ENCODE data around the gene HIVEP1. TPM values are rescaled to one million over a fixed set of nuclear protein-coding genes. Genes with fewer than 3 reads are reported as not detected.

Gene HIVEP1
- total RNA-seq = 23.7 TPM

DNA sequence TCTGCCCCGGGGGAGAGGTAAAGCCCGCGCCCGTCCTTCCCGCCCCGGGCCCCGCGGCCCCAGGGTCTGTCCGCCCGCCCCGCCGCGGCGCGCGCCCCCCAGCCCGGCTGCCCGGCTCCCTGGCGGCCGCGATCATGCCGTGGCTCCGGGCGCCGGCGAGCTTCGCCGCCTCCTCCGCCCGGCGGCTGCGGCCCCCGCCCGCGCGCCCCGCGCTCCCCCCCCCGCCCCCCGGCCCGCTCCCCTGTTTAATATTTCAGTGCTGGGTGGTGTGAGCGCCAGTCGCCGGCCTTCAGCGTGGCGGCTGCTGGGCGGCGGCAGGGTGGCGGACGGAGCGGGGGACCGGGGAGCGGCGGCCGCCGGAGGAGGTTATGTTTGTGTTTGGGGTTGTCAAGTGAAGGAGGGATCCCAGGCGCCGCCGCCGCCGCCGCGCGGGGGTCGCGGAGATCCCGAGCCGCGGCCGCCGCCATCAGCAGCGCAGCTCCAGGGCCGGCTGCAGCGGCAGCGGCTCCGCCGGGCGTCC, at the start of gene HIVEP1:
Gene HIVEP1 (plus strand): TSS at position 275 of the 520 bp plus-strand sequence. CDS start 3,317 bp downstream, outside the sequence.
- no peak for ATAC-seq

DNA sequence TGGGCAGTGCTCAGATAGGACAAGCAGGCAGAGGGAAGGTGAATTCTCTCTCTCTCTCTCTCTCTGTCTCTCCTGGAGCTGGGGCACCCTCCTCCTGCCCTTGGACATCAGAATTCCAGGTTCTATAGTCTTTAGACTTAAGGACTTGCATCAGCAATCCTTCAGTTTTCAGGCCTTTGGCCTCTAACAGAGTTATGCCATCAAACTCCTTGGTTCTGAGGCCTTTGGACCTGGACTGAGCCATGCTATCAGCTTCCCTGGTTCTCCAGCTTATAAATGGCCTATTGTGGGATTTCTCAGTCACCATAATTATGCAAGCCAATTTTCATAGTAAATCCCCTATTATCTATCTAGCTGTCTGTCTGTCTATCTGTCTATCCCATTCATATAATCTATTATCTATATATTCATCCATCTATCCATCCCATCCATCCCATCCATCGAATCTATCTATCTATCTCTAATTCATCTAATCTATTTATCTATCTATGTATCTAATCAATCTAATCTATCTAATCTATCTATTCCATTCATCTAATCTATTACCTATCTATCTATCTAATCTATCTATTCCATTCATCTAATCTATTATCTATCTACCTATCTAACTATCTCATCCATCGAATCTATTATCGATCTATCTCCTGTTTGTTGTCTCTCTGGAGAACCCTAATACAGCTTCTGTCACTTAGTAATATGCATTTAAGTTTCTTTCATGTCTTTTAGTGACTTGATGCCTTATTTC, 48.2 kb upstream of the HIVEP1 start:
- no peak for ATAC-seq

DNA sequence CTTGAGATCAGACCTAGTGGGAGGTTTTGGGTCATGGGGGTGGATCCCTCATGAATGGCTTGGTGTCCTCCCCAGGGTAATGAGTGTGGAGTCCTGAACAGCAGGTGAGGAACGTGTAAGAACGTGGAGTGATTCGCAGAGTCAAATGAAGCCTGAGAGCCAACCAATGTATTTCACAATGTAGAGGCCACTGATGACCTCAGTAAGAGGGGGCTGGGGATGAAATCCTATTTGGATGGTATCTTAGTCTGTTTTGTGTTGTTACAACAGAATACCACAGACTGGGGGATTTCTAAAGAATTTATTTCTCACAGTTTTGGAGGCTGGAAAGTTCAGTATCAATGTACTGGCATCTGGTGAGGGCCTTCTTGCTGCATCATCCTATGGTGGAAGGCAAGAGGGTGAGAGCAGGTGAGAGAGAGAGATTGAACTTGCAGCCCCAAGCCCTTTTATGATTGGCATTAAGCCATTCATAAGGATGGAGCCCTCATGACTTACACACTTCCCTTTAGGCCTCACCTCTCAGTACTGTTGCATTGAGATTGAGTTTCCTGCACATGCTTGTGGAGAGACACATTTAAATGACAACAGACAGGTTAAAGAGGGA, 47.3 kb upstream of the HIVEP1 start:
- no peak for ATAC-seq

DNA sequence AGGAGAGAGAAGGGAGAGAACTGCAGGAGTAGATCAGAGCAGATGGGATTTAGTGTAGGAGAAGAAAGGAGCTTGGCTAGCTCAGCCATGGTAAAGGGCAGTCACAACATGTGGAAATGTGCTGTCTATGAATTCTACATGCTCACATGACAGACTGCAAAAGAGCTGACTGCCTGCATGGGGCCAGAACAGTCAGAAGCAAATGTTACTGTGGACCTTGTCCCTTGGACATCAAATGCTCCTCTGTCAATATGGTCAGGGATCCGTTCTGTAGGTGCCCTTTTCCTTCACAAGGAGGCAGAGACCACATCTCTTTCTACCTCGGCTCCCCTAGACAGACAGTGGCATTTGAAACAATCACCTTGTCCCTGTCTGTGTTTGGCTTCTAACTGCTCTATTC, 46.6 kb upstream of the HIVEP1 start:
- ATAC-seq = no peak

DNA sequence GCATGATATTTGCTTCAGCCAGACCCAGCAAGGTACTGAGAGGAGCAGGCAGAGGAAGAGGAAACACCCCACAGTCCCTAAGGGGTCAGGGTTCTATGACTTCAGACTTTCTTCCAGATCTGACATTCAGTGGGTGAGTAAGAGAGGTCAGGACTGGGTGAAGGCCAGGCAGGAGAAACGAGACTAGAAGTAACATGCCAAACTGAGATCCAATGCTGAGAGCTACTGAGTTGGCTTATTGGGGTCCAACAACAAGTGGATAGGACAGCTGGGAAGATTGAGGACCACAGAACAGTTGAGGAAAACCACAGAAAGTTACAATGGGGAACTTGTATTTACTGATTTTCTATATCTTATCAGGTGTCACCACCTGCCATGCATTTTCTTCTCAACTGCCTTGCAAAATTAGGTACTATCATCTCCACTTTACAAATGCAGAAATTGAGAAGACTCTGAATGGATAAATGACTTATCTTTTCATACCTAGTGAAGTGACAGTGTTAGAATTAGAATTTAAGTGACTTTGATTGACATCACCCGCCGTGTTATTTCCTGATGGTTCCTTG, 43.8 kb upstream of the HIVEP1 start:
- no peak for ATAC-seq

DNA sequence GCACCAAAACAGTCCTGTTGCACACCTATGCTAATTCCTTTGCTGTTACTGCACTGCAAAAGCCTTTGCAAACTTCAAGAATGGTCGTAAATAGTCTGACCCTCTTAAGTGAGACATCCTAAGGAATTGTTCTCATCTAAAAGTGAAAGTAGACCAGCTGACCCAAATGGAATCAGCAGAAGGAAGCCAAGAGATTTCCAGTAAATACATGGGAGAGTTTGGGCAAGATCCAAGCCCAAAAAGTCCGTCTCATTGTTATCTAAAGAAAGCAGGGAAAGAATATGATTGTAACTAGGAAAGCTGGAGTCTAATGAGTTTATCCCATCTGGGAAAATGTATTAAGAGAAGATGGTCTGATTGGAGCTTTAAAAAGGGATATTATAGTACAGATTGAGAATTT, 43.0 kb upstream of the HIVEP1 start:
- no peak for ATAC-seq

DNA sequence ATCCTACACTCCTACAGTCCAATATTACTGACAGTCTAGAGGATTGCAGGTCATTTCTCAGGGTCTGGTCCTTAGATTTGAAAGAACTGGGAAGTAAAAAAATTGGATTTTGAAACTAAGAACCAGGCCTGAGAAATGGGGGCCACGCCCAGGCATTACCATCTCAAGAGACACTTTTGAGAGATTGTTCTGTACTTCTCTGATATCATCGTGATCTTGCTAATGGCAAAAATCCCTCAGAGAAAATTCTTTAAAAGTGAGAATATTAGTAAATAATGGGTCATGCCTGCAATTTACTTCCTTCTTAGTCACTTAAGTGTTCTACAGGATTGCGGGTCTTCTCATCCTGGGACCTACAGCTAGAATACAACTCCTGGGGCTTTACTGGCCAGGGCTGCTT, 42.0 kb upstream of the HIVEP1 start:
- no peak for ATAC-seq

DNA sequence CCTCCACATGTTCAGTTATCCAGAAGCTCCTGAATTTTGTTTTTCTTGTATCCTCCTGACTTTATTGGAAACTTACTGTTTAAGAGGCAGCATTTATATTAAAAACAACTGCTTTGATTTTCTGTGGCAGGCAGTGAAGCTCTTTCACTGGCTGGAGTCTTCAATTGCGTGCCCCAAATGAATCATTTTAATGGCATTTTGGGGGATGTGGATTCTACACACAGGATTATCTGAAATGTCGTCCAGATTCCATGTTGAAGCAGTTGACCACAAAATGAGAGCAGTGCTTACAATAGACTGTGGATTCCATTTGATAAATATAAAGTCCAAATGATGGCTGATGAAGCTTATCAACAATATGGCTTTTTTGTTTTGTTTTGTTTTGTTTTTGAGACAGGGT, 41.0 kb upstream of the HIVEP1 start:
- ATAC-seq = no peak

DNA sequence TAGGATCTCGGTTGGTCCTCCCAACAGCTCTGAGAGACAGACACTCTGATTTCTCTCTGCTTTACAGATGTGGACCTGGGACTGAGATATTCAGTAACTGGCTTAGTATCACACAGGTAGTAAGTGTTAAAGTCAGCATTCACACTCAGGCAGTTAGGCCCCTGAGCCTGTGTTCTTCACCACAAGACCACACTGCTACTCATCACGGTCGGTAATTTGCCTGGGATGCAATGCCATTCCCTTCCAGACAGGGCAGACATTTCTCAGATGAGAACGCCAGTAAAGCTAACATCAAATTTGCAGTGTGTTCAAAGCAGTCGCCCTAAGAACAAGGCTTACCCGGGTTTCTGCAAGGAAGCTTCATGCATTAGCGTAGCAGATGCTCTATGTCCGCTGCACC, 39.8 kb upstream of the HIVEP1 start:
- ATAC-seq = no peak

DNA sequence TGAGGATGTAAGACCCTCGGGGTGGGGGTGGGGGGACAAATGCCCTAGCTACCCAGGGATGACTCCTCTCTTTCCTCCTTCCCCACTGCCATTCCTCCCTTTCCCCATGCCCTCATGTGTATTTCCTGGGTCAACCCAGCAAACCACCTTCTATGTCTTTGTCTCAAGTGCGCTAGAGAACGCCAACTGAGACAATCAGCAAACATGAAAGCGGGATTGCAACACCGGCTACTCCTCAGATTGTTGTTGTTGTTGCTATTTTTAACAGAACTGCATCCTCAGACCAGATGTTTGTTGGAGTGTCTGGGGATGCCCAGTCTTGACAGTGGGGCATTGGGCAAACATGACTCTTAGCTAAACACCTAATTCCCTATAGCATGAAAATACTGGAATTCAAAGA, 39.3 kb upstream of the HIVEP1 start:
- no peak for ATAC-seq

DNA sequence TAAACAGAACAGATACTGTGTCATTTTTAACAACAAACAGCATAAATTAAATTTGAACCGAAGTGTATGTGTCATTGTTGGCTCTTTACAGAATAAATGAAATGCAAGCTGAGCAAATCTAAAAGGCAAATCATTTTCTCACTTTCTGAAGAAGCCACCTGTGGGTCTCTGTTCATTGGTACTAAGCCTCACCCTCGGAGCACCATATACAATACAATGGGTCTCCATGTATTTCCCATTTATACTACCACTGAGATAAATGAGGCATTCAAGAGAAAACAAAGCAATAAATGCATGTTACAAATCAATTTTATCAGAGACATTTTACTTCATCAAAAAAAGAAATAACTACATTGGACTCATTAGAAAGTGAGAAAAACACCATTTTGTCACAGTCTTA, 38.9 kb upstream of the HIVEP1 start:
- ATAC-seq = no peak

DNA sequence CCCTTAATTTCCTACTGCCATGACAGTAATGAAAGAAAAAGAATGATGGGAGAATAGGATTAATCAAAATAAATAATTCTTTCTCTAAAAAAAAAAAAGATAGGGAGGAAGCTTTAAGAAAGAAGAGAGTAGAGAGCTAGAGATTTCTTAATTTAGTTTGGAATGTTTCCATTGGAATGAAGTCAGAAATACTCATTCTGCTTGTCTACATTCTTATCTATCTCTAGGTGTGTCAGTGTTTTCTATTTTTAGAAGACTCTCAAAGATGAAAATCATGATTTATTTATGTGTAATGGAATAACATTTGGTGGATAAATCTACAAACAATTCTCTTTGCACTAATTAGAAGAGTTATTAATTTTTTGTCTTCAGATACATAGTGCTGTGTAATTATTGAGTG, 38.0 kb upstream of the HIVEP1 start:
- ATAC-seq = no peak

DNA sequence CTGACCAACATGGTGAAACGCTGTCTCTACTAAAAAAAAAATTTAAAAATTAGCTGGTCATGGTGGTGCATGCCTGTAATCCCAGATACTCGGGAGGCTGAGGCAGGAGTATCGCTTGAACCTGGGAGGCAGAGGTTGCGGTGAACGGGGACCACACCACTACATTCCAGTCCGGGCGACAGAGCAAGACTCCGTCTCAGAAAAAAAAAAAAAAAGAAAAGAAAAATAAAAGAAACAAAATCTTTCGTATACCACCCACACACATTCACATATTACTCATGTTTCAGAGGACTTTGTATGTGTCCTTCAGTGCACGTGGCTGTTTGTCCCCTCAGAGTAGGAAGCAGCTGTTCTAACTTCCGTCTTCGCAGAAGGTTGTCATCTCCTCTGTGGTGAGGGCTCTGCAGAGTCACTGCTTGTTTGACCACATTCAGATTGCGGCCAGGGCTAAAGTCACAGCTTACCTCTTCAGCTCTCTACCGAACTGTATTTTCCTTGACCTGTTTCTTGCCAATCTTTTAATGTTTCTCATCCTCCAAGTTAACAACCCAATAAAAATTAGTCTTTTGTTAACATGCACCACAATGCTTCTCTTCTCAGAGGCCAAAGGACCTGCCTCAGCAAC, 36.6 kb upstream of the HIVEP1 start:
- ATAC-seq = peak; percentile 57

DNA sequence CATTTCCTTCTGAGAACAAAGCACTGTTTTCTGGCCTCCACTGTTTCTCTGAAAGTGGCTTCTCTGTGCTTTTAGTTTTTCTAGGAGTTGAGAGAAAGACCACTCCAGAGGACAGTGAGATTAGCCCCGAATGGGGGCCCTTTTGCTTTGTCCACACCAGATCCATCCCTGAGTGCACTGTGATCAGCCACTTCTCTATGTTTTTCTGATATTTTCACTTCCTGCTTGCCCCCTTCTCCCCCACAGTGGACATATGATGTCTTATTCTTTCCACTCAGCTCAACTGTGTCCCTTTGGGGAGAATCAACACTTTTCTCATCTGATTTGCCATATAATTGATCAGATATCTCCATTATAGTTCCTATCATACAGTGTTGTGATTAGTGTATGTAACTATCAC, 35.6 kb upstream of the HIVEP1 start:
- no peak for ATAC-seq

DNA sequence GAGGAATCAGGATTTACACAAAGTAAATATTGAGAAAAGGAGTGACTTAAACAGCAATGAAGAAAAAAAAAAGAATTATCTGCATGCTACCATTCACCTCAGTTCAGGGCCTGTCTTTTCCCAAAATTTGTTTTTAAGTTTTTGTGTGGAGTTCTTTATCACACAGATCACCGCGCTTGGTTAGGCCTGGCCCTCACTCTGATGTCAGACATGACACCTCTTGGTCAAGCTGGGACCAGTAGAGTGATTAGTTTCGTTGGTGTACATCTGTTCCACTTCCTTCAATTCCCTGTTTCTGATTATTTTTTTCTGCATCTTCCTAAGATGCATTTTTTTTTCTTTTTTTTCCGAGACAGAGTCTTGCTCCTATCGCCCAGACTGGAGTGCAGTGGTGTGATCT, 34.9 kb upstream of the HIVEP1 start:
- ATAC-seq = no peak

DNA sequence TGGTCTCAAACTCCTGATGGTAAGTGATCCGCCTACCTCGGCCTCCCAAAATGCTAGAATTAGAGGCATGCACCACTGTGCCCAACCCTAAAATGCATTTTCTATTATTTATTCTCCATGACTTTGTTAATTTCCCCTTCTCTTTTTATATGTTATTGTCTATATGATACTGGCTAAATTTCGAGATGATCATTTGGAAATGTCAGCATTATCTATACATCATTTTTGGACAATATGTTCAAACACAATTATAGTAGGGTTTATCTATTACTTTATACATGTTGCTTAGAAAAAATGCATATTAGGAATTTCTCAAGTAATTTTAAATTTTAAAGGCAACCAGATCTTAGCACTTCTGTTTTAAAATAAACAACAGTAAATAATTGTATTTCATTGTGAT, 34.4 kb upstream of the HIVEP1 start:
- no peak for ATAC-seq

DNA sequence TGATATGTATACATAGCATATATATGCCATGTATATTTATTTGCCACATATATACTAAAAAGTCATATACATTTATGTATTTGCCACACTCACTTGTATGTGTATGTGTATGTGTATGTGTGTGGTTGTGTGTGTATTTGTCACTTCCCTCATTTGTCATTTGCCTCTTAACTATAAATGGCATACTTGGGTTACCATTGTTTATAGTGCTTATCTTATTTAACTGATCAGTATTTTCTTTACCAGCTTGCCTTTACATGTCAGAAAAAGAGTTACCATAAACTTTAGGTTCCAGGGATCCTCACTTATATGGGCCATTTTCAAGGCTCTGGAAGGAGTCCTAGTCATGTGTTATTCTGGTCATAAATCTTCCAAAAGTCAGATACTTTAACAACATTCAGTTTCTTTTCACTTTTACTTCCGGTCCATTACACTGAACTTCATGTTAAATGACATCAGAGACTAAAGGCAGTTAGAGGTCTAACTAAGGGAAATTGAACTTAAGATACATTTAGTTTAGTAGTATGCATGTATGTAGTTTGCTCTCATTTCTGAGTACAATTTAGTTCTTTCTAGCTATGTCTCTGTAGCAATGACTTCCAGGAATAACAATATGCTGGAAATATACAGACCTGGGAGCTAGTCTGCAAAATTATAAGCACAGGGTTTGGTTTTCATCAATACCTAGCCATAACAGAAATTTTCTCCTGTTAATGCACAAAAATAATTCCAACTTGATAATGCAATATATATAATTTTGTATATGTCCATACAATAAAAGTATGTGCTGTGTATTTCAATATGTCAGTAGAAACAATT, 33.7 kb upstream of the HIVEP1 start:
- no peak for ATAC-seq

DNA sequence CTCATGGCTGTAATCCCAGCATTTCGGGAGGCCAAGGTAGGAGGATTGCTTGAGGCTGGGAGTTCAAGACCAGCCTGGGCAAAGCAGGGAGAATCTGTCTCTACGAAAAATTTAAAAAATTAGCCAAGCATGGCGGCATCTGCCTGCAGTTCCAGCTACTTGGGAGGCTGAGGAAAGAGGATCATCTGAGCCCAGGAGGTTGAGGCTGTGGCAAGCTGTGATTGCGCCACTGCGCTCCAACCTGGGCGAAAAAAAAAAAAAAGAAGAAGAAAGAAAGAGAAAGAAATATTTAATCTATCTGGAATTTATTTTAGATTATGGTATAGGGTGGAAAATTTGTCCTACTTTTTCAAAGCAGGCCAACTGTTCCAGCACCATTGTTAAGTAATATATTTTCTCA, 32.2 kb upstream of the HIVEP1 start:
- no peak for ATAC-seq

DNA sequence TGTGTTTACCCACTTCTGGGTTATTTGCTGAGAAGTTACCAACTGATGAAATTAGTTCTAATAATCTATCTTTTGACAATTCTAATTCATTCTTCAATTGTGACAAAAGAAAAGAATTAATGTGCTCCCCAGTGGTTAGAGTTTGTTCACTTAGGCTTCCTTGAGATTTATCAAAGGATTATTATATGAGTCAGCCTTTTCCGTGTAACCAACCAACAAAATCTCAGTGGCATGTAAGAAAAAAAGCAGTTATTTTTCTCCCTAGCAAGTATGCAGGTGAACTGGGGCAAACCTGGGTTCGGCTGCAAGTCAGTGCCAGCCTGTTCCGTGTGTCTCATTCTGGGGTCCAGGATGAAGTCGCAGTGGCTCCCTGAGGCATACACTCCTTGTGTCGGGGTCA, 28.8 kb upstream of the HIVEP1 start:
- no peak for ATAC-seq

DNA sequence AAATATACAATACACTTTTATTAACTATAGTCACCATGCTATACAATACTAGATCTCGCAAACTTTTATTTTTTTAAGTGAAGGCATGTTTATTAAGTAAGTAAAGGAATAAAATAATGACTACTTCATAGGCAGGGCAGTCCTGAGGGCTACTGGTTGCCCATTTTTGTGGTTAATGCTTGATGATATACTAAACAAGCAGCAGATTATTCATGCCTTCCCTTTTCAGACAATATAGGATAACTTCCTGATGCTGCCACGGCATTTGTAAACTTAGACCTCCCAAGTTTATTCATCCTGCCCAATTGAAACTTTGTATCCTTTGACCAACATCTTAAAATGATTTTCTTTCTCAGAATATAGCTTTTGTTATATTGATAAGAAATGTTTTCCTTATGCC, 24.7 kb upstream of the HIVEP1 start:
- ATAC-seq = no peak

DNA sequence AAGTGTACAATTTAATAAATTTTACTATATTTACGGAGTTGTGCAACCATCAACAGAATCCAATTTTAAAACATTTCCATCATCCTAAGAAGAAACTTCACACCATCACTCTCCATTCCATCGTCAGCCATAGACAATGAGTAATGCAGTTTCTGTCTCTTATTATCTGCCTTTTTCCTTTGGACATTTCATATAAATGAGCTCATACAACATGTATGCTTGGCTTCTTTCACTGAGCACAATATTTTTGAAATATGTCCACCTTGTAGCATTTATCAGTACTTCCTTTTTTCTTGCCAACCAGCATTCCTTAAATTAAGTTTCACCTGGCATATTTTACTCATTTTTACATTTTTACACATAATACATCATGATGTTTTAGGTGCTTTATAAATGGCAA, 22.7 kb upstream of the HIVEP1 start:
- no peak for ATAC-seq

DNA sequence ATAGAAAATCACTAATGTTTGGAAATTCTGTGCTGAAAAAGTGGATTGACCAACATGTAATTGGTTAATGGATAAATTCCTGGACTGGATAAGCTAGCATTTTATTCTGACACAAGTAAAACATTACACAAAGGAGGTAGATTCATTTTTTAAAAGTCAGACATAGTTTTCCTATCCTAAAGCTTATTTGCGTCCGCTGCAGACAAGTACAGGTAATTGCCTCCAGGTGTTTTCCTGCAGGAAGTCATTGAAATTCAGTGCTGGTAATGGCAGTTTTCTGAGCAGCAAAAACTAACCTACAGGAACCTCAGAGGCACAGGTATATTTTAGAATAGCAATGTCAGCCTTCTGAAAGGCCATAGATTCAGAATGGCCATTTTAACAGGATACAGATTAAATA, 20.0 kb upstream of the HIVEP1 start:
- no peak for ATAC-seq
